K562 (cell line): ENCODE measurements around the gene AMOTL1. TPM values are rescaled to one million over a fixed set of nuclear protein-coding genes. Genes with fewer than 3 reads are reported as not detected.

Experiments used
- HMG20B ChIP-seq: fragments of 250-450 bp; sonication (Bioruptor Pico); IDR thresholded peaks from 2 replicates; pipeline ENCODE4 v1.5.0; 2021; ENCODE audit warnings: mild to moderate bottlenecking
- ILK ChIP-seq: fragments of 450-650 bp; IDR thresholded peaks from 2 replicates; pipeline ENCODE4 v1.6.1; 2016; ENCODE audit warnings: missing genetic modification characterization, low read depth, mild to moderate bottlenecking, missing compliant biosample characterization, moderate library complexity, borderline replicate concordance
- KLF13 ChIP-seq: fragments of 450-650 bp; IDR thresholded peaks from 2 replicates; pipeline ENCODE4 v1.6.1; 2016; ENCODE audit warnings: missing genetic modification characterization, low read depth, mild to moderate bottlenecking, missing compliant biosample characterization, moderate library complexity, borderline replicate concordance
- PHB2 ChIP-seq: fragments of 450-650 bp; IDR thresholded peaks from 2 replicates; pipeline ENCODE4 v1.6.1; 2017; ENCODE audit warnings: low read depth
- RFX7 ChIP-seq: fragments of 250-450 bp; sonication (Bioruptor Pico); IDR thresholded peaks from 2 replicates; pipeline ENCODE4 v1.5.1; 2021; ENCODE audit warnings: mild to moderate bottlenecking
- SMAD1 ChIP-seq: fragments of 150-350 bp; IDR thresholded peaks from 2 replicates; pipeline ENCODE4 v1.6.1; 2014; ENCODE audit warnings: low read length, low read depth; ENCODE audit not compliant: partially characterized antibody
- ZC3H4 ChIP-seq: sonication (generic); formaldehyde crosslinking; IDR thresholded peaks from 2 replicates; pipeline ENCODE4 v1.9.0; 2021; ENCODE audit warnings: missing genetic modification reagents, borderline replicate concordance
- ZNF146 ChIP-seq: IDR thresholded peaks from one replicate; pipeline ENCODE4 v1.6.1; 2018; ENCODE audit warnings: missing compliant biosample characterization; ENCODE audit not compliant: unreplicated experiment
- ZNF23 ChIP-seq: fragments of 250-450 bp; sonication (Bioruptor Pico); IDR thresholded peaks from 2 replicates; pipeline ENCODE4 v1.4.0; 2020; ENCODE audit warnings: mild to moderate bottlenecking
- ZNF274 ChIP-seq: IDR thresholded peaks from 2 replicates; pipeline ENCODE4 v1.6.1; 2011; ENCODE audit warnings: low read depth, mild to moderate bottlenecking, low read length, moderate library complexity, borderline replicate concordance
- ZNF583 ChIP-seq: fragments of 250-450 bp; sonication (Bioruptor Pico); IDR thresholded peaks from 2 replicates; pipeline ENCODE4 v1.4.0; 2020
- ZNF717 ChIP-seq: fragments of 250-450 bp; sonication (Bioruptor Pico); IDR thresholded peaks from 2 replicates; pipeline ENCODE4 v1.5.0; 2021
- polyA plus RNA-seq, 8 experiments: library from polyadenylated mRNA; depleted of rRNA in 4 of 8; stranded (reverse) in 5 of 8; unstranded in 3 of 8; fragments of >200 nt; fragmentation: Nextera tagmentation in 2 of 8; fragmentation: Illumina TruSeq in 1 of 8; extraction: Ambion mirVana in 2 of 8; extraction: Trizol in 1 of 8; gene quantifications; 2 replicates each; pipeline versions ENCODE4 v1.2.1 to v1.2.3, GENCODE V29; 2011 to 2014; ENCODE audit warnings: inconsistent platforms in 1 of 8, missing spikeins in 1 of 8
- total RNA-seq, 7 experiments: library from RNA; depleted of rRNA in 6 of 7; stranded (reverse); fragments of >200 nt in 6 of 7; fragmentation: Illumina TruSeq in 2 of 7; extraction: Trizol in 2 of 7; gene quantifications; 2 replicates each; pipeline versions ENCODE4 v1.2.1 to v1.2.3, GENCODE V29; 2011 to 2021; ENCODE audit warnings: low replicate concordance in 1 of 7
- TF ChIP-seq, protein P1 (sequence below), 2 experiments: IDR thresholded peaks; 2 replicates each; pipeline ENCODE4 v1.6.1; 2011; ENCODE audit warnings: borderline replicate concordance in 1 of 2, control low read depth in 1 of 2, low read depth in 1 of 2, low read length in 1 of 2, mild to moderate bottlenecking in 1 of 2, mixed read lengths in 1 of 2, moderate library complexity in 1 of 2; ENCODE audit not compliant: insufficient read depth in 1 of 2, insufficient read length in 1 of 2, poor library complexity in 1 of 2, severe bottlenecking in 1 of 2; ENCODE audit errors: extremely low read depth in 1 of 2
- TF ChIP-seq, protein P2 (sequence below): fragments of 150-350 bp; IDR thresholded peaks from 2 replicates; pipeline ENCODE4 v1.6.1; 2014; ENCODE audit warnings: low read depth, mild to moderate bottlenecking, low read length, borderline replicate concordance
- TF ChIP-seq, protein P3 (sequence below): fragments of 450-650 bp; IDR thresholded peaks from 2 replicates; pipeline ENCODE4 v1.6.1; 2016; ENCODE audit warnings: low read depth

AMOTL1 gene
- total and polyA plus RNA-seq, 9 of the 15 experiments (the other 6 are each of a cell fraction or from before 2014, with no cell fraction given) = 4.0 to 35.4 (median 14.0) TPM

DNA sequence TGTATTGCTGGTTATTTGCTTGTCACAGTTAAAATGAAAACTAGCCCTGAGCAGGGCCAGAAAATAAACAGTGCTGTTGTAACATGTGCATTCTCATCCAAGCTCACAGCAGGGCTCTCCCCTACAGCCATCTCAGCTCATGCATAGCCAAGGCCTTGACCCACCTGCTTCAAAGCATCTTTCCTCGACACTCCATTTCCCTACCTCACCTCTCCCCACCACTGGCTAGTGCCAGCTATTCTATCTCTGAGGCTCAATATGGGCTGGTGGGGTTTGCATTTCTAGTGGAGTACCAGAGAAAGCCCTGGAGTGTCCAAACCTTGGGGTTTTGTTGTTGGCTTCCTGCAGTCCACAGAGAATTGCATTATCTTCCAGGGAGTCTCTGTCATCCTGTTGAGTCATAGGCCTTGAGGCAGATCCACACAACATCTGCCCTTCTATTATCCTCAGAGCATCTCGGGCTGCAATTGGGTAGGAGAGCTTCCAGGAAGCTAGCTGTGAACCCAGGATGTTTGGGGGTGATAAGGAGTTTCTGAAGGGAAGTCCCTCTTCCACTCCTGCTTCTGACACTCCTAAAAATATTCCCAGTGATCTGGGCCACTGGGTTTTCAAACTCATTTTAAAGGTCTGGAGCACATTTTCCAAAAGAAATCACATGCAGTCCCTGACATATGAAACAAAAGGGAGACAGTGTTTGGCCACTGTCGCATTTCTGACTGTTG is 36.1 kb upstream of the AMOTL1 start (continued):
- no peak for TF ChIP-seq ZNF146 (CRISPR knock-in tag)
- TF ChIP-seq ZNF583 = no peak
- TF ChIP-seq, protein P1, sequence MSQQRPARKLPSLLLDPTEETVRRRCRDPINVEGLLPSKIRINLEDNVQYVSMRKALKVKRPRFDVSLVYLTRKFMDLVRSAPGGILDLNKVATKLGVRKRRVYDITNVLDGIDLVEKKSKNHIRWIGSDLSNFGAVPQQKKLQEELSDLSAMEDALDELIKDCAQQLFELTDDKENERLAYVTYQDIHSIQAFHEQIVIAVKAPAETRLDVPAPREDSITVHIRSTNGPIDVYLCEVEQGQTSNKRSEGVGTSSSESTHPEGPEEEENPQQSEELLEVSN (IDR thresholded peaks at IDR 0.05; ENCODE audit: borderline replicate concordance in 1 of 2, extremely low read depth in 1 of 2, insufficient read depth in 1 of 2, insufficient read length in 1 of 2, low read depth in 1 of 2, low read length in 1 of 2, poor library complexity in 1 of 2, severe bottlenecking in 1 of 2) = no peak
- TF ChIP-seq ZC3H4 (CRISPR knock-in tag) = no peak
- TF ChIP-seq, protein P2, sequence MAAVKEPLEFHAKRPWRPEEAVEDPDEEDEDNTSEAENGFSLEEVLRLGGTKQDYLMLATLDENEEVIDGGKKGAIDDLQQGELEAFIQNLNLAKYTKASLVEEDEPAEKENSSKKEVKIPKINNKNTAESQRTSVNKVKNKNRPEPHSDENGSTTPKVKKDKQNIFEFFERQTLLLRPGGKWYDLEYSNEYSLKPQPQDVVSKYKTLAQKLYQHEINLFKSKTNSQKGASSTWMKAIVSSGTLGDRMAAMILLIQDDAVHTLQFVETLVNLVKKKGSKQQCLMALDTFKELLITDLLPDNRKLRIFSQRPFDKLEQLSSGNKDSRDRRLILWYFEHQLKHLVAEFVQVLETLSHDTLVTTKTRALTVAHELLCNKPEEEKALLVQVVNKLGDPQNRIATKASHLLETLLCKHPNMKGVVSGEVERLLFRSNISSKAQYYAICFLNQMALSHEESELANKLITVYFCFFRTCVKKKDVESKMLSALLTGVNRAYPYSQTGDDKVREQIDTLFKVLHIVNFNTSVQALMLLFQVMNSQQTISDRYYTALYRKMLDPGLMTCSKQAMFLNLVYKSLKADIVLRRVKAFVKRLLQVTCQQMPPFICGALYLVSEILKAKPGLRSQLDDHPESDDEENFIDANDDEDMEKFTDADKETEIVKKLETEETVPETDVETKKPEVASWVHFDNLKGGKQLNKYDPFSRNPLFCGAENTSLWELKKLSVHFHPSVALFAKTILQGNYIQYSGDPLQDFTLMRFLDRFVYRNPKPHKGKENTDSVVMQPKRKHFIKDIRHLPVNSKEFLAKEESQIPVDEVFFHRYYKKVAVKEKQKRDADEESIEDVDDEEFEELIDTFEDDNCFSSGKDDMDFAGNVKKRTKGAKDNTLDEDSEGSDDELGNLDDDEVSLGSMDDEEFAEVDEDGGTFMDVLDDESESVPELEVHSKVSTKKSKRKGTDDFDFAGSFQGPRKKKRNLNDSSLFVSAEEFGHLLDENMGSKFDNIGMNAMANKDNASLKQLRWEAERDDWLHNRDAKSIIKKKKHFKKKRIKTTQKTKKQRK = no peak
- TF ChIP-seq ILK (tag) = no peak
- no peak for TF ChIP-seq RFX7 (CRISPR knock-in tag)
- TF ChIP-seq KLF13 = no peak
- TF ChIP-seq SMAD1 = no peak
- no peak for TF ChIP-seq ZNF717 (CRISPR knock-in tag)
- TF ChIP-seq PHB2 = no peak
- no peak for TF ChIP-seq ZNF274
- TF ChIP-seq ZNF23 (CRISPR knock-in tag) = no peak
- TF ChIP-seq HMG20B = no peak
- TF ChIP-seq, protein P3, sequence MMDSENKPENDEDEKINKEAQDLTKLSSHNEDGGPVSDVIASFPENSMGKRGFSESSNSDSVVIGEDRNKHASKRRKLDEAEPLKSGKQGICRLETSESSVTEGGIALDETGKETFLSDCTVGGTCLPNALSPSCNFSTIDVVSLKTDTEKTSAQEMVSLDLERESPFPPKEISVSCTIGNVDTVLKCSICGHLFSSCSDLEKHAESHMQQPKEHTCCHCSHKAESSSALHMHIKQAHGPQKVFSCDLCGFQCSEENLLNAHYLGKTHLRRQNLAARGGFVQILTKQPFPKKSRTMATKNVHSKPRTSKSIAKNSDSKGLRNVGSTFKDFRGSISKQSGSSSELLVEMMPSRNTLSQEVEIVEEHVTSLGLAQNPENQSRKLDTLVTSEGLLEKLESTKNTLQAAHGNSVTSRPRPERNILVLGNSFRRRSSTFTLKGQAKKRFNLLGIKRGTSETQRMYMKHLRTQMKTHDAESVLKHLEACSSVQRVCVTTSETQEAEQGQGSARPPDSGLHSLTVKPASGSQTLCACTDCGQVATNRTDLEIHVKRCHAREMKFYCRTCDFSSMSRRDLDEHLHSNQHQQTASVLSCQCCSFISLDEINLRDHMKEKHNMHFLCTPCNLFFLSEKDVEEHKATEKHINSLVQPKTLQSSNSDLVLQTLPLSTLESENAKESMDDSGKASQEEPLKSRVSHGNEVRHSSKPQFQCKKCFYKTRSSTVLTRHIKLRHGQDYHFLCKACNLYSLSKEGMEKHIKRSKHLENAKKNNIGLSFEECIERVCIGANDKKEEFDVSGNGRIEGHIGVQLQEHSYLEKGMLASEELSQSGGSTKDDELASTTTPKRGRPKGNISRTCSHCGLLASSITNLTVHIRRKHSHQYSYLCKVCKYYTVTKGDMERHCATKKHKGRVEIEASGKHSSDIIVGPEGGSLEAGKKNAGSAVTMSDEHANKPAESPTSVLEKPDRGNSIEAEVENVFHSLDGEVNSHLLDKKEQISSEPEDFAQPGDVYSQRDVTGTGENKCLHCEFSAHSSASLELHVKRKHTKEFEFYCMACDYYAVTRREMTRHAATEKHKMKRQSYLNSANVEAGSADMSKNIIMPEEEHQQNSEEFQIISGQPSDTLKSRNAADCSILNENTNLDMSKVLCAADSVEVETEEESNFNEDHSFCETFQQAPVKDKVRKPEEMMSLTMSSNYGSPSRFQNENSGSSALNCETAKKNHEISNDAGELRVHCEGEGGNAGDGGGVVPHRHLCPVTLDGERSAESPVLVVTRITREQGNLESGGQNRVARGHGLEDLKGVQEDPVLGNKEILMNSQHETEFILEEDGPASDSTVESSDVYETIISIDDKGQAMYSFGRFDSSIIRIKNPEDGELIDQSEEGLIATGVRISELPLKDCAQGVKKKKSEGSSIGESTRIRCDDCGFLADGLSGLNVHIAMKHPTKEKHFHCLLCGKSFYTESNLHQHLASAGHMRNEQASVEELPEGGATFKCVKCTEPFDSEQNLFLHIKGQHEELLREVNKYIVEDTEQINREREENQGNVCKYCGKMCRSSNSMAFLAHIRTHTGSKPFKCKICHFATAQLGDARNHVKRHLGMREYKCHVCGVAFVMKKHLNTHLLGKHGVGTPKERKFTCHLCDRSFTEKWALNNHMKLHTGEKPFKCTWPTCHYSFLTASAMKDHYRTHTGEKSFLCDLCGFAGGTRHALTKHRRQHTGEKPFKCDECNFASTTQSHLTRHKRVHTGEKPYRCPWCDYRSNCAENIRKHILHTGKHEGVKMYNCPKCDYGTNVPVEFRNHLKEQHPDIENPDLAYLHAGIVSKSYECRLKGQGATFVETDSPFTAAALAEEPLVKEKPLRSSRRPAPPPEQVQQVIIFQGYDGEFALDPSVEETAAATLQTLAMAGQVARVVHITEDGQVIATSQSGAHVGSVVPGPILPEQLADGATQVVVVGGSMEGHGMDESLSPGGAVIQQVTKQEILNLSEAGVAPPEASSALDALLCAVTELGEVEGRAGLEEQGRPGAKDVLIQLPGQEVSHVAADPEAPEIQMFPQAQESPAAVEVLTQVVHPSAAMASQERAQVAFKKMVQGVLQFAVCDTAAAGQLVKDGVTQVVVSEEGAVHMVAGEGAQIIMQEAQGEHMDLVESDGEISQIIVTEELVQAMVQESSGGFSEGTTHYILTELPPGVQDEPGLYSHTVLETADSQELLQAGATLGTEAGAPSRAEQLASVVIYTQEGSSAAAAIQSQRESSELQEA = no peak
